IPS DF 19.7 (cell line): ENCODE results near the gene CYB5R3.
"Not testable (repeated sequence)": the region's sequence is repeated elsewhere in the genome, so short reads cannot be mapped to it uniquely, and the experiment has no call there.

Source experiments
- DNase-seq: peaks from one replicate; pipeline ENCODE4 v3.0.0-alpha.2; 2013; ENCODE audit warnings: low read depth, low spot score

The CYB5R3 gene

GRCh38 chr22:42570580-42570979 is 78.6 kb downstream of the CYB5R3 start:
- DNase-seq = not testable (repeated sequence)

DNA sequence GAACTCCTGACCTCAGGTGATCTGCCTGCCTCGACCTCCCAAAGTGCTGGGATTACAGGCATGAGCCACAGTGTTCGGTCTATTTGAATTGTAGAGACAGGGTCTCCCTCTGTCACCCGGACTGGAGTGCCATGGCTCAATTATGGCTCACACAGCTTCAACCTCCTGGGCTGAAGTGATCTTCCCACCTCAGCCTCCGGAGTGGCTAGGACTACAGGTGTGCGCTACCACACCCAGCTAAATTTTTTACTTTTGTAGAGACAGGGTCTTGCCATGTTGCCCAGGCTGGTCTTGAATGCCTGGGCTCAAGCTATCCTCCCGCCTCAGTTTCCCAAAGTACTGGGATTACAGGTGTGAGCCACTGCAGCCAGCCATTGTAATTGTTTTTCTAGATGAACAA is 81.2 kb downstream of the CYB5R3 start:
- DNase-seq = not testable (repeated sequence)
